K562 (cell line): ENCODE measurements around the gene VAMP8. TPM values are rescaled to one million over a fixed set of nuclear protein-coding genes. Genes with fewer than 3 reads are reported as not detected.

Experiments used
- ARID1B ChIP-seq: fragments of 450-650 bp; IDR thresholded peaks from 2 replicates; pipeline ENCODE4 v1.6.1; 2016; ENCODE audit warnings: antibody characterized with exemption, mild to moderate bottlenecking, inconsistent platforms
- ARID2 ChIP-seq: fragments of 450-650 bp; IDR thresholded peaks from 2 replicates; pipeline ENCODE4 v1.6.1; 2017; ENCODE audit warnings: antibody characterized with exemption, mild to moderate bottlenecking
- CHD2 ChIP-seq: IDR thresholded peaks from 2 replicates; pipeline ENCODE4 v1.6.1; 2011; ENCODE audit warnings: low read depth, low read length
- E2F4 ChIP-seq: sonication (generic); formaldehyde crosslinking; IDR thresholded peaks from 2 replicates; pipeline ENCODE4 v1.8.0; 2022; ENCODE audit warnings: mild to moderate bottlenecking, low read depth, missing genetic modification reagents
- EWSR1 ChIP-seq: fragments of 450-650 bp; IDR thresholded peaks from 2 replicates; pipeline ENCODE4 v1.6.1; 2018; ENCODE audit warnings: borderline replicate concordance, mild to moderate bottlenecking, low read depth, moderate library complexity; ENCODE audit not compliant: partially characterized antibody
- KDM1A ChIP-seq, 2 experiments: fragments of 450-650 bp; IDR thresholded peaks; 2 replicates each; pipeline ENCODE4 v1.6.1; 2016; ENCODE audit warnings: mild to moderate bottlenecking in 2 of 2
- MLLT1 ChIP-seq, 2 experiments: fragments of 450-650 bp; IDR thresholded peaks; 2 replicates each; pipeline ENCODE4 v1.6.1; 2016
- MYC ChIP-seq, 2 experiments: fragments of 250-450 bp in 1 of 2; sonication (Bioruptor Pico) in 1 of 2; IDR thresholded peaks; 2 replicates each; pipeline versions ENCODE4 v1.5.1 to v1.6.1; 2012 to 2021; ENCODE audit warnings: low read depth in 2 of 2, borderline replicate concordance in 1 of 2, improper control_type of control experiment in 1 of 2, low read length in 1 of 2, mild to moderate bottlenecking in 1 of 2, moderate library complexity in 1 of 2
- PATZ1 ChIP-seq: fragments of 250-450 bp; sonication (Bioruptor Pico); IDR thresholded peaks from 2 replicates; pipeline ENCODE4 v1.5.0; 2020; ENCODE audit warnings: mild to moderate bottlenecking, borderline replicate concordance
- PHB2 ChIP-seq: fragments of 450-650 bp; IDR thresholded peaks from 2 replicates; pipeline ENCODE4 v1.6.1; 2017; ENCODE audit warnings: low read depth
- RB1 ChIP-seq: fragments of 450-650 bp; IDR thresholded peaks from 2 replicates; pipeline ENCODE4 v1.6.1; 2017; ENCODE audit warnings: low read depth, mild to moderate bottlenecking
- RBM22 ChIP-seq: fragments of 200-400 bp; formaldehyde crosslinking; IDR thresholded peaks from 2 replicates; pipeline ENCODE4 v1.6.1; 2018; ENCODE audit warnings: low read length, low read depth; ENCODE audit not compliant: poor library complexity, severe bottlenecking
- TEAD1 ChIP-seq, 2 experiments: fragments of 450-650 bp in 1 of 2; sonication (generic) in 1 of 2; formaldehyde crosslinking; IDR thresholded peaks; 2 replicates each; pipeline versions ENCODE4 v1.4.0 to v1.8.0; 2020 to 2022; ENCODE audit warnings: mild to moderate bottlenecking in 2 of 2, missing genetic modification reagents in 1 of 2
- ZNF212 ChIP-seq: fragments of 450-650 bp; formaldehyde crosslinking; IDR thresholded peaks from 2 replicates; pipeline ENCODE4 v1.4.0; 2020; ENCODE audit warnings: mild to moderate bottlenecking
- ZNF23 ChIP-seq: fragments of 250-450 bp; sonication (Bioruptor Pico); IDR thresholded peaks from 2 replicates; pipeline ENCODE4 v1.4.0; 2020; ENCODE audit warnings: mild to moderate bottlenecking
- ZNF318 ChIP-seq, 2 experiments: fragments of 450-650 bp; IDR thresholded peaks; 2 replicates each; pipeline ENCODE4 v1.6.1; 2016; ENCODE audit warnings: mild to moderate bottlenecking in 2 of 2, borderline replicate concordance in 1 of 2, low read depth in 1 of 2, moderate library complexity in 1 of 2
- polyA plus RNA-seq, 8 experiments: library from polyadenylated mRNA; depleted of rRNA in 4 of 8; stranded (reverse) in 5 of 8; unstranded in 3 of 8; fragments of >200 nt; fragmentation: Nextera tagmentation in 2 of 8; fragmentation: Illumina TruSeq in 1 of 8; extraction: Ambion mirVana in 2 of 8; extraction: Trizol in 1 of 8; gene quantifications; 2 replicates each; pipeline versions ENCODE4 v1.2.1 to v1.2.3, GENCODE V29; 2011 to 2014; ENCODE audit warnings: inconsistent platforms in 1 of 8, missing spikeins in 1 of 8
- total RNA-seq, 7 experiments: library from RNA; depleted of rRNA in 6 of 7; stranded (reverse); fragments of >200 nt in 6 of 7; fragmentation: Illumina TruSeq in 2 of 7; extraction: Trizol in 2 of 7; gene quantifications; 2 replicates each; pipeline versions ENCODE4 v1.2.1 to v1.2.3, GENCODE V29; 2011 to 2021; ENCODE audit warnings: low replicate concordance in 1 of 7

Gene VAMP8
- total and polyA plus RNA-seq, 9 of the 15 experiments (the other 6 are each of a cell fraction or from before 2014, with no cell fraction given): 107 to 571 (median 248) TPM

GRCh38 chr2:85596026-85596333 lies 18.6 kb downstream of the VAMP8 start (continued):
- TF ChIP-seq ZNF318 (IDR thresholded peaks at IDR 0.05; ENCODE audit: borderline replicate concordance in 1 of 2, low read depth in 1 of 2) (no peak), KDM1A (IDR thresholded peaks at IDR 0.05) (peak in 1 of 2 experiments; percentile 32; a peak in 1 of 4 replicates), TEAD1 (CRISPR knock-in tag; IDR thresholded peaks at IDR 0.05) (no peak), ZNF23 (CRISPR knock-in tag) (no peak), RB1 (no peak), ZNF212 (CRISPR knock-in tag) (no peak), EWSR1 (no peak), RBM22 (no peak), MYC (IDR thresholded peaks at IDR 0.05; ENCODE audit: low read depth, low read length) (no peak), MYC (CRISPR knock-in tag; IDR thresholded peaks at IDR 0.05; ENCODE audit: borderline replicate concordance, low read depth) (peak; percentile 12; the same call in 1 of the 2 replicates), E2F4 (CRISPR knock-in tag) (no peak), MLLT1 (IDR thresholded peaks at IDR 0.05) (no peak), PHB2 (0 out of 2 replicates have a peak, but pooled peaks have one; percentile 16), CHD2 (no peak), ARID2 (no peak), ARID1B (peak; percentile 45), PATZ1 (CRISPR knock-in tag) (no peak)
